HFFc6 (cell line): ENCODE measurements around the gene CFAP20DC. TPM values are rescaled to one million over a fixed set of nuclear protein-coding genes. Genes with fewer than 3 reads are reported as not detected.
"Not testable (repeated sequence)": the region's sequence is repeated elsewhere in the genome, so short reads cannot be mapped to it uniquely, and the experiment has no call there.

Experiments
- DNase-seq: peaks from one replicate; pipeline ENCODE4 v3.0.0-alpha.2; 2018
- H3K27ac Mint-ChIP-seq: 2 replicates; pipeline ENCODE4 v1.8.0; 2020; ENCODE audit warnings: mild to moderate bottlenecking, mixed read lengths
- H3K27me3 Mint-ChIP-seq: 2 replicates; pipeline ENCODE4 v1.8.0; 2021; ENCODE audit warnings: mild to moderate bottlenecking, moderate library complexity, mixed read lengths; ENCODE audit not compliant: insufficient read depth
- H3K36me3 Mint-ChIP-seq: 2 replicates; pipeline ENCODE4 v1.8.0; 2021; ENCODE audit warnings: low read depth, mixed read lengths
- H3K4me1 Mint-ChIP-seq: 2 replicates; pipeline ENCODE4 v1.8.0; 2020; ENCODE audit warnings: low read depth, mixed read lengths
- H3K4me3 Mint-ChIP-seq: 2 replicates; pipeline ENCODE4 v1.8.0; 2020; ENCODE audit warnings: mild to moderate bottlenecking, moderate library complexity, mixed read lengths
- H3K9me3 Mint-ChIP-seq: 2 replicates; pipeline ENCODE4 v1.8.0; 2020; ENCODE audit warnings: mild to moderate bottlenecking, mixed read lengths
- CTCF ChIP-seq: fragments of 200-600 bp; sonication (generic); IDR thresholded peaks from 2 replicates; pipeline ENCODE4 v1.5.0; 2021; ENCODE audit warnings: antibody characterized with exemption, mild to moderate bottlenecking
- total RNA-seq, 6 experiments: library from RNA; stranded (reverse); fragmentation: NEBNext Ultra II Directional; extraction: Animal tissue kit (Norgen Biotek cat#: 25700); gene quantifications; 2 replicates in 1 of 6; 3 replicates in 5 of 6; pipeline ENCODE4 v1.2.3, GENCODE V29; 2021

The CFAP20DC gene
- total RNA-seq, 6 experiments from 2014 or later: 1.2 to 2.6 (median 2.1) TPM

DNA sequence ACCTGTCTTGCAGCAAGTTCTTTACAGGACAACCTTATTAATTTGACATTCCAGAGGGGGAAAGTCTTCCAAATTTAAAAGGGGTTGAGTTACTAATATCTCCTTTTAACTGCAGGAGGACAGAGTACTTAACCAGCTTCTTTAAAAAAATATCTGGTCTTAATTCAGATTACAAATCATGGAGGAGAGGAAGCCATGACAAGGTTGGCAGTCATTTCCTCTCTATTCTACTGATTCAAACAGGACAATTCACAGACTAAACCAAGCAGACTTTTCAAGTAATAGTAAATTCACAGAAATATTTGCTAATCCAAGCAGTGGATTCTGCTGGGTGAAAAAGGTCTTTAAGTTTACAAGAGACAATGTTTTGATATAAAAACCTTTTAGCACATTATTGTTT is 185.3 kb downstream of the CFAP20DC start:
- Mint-ChIP-seq H3K9me3 (no peaks in the 10 kb centered on the region), H3K27ac (no peak overlapping the region), H3K4me3 (no peak overlapping the region), H3K4me1 (peaks cover 28% of the 10 kb centered on the region), H3K36me3 (no peaks in the 10 kb centered on the region), H3K27me3 (peaks cover 2% of the 10 kb centered on the region; the same call in 1 of the 2 replicates)
- no peak for TF ChIP-seq CTCF
- no peak for DNase-seq

GRCh38 chr3:58863206-58863605 is 186.6 kb downstream of the CFAP20DC start:
- Mint-ChIP-seq H3K9me3 (no peaks in the 10 kb centered on the region), H3K4me1 (peaks cover 28% of the 10 kb centered on the region), H3K36me3 (no peaks in the 10 kb centered on the region)

GRCh38 chr3:58861551-58861950 is 188.3 kb downstream of the CFAP20DC start:
- peaks cover 2% of the 10 kb centered on the region; the same call in 1 of the 2 replicates for H3K27me3 Mint-ChIP-seq
- no peak overlapping the region for H3K4me3 Mint-ChIP-seq
- H3K9me3 Mint-ChIP-seq: no peaks in the 10 kb centered on the region
- no peak overlapping the region for H3K27ac Mint-ChIP-seq
- H3K4me1 Mint-ChIP-seq: peaks cover 28% of the 10 kb centered on the region
- TF ChIP-seq CTCF: no peak
- no peak for DNase-seq
- H3K36me3 Mint-ChIP-seq: no peaks in the 10 kb centered on the region

More at GRCh38 chr3:58863206-58863605, 186.6 kb downstream of the CFAP20DC start:
- Mint-ChIP-seq H3K4me3 (no peak overlapping the region), H3K27me3 (peaks cover 2% of the 10 kb centered on the region; the same call in 1 of the 2 replicates), H3K27ac (no peak overlapping the region)
- no peak for TF ChIP-seq CTCF
- DNase-seq: no peak

DNA sequence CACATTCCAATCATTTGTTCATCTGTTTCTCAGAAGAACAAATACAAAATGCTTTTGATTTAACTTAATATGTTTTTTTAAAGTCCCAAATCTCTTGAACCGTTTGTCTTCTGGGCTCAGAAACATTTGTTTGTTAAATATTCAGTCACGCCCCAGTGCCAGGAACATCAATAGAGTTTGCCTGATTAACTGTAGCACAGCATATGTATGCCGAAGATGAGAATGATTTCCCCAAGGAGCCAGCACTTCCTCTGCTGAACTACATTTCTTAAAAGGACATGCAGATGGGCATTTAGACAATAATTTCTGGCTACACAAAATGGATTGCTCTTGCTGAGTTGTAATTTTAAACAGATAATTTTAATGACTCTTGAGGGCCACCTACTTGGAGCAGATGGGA is 191.7 kb downstream of the CFAP20DC start:
- Mint-ChIP-seq H3K27ac (no peak overlapping the region), H3K36me3 (no peaks in the 10 kb centered on the region), H3K27me3 (peaks cover 2% of the 10 kb centered on the region; the same call in 1 of the 2 replicates)

DNA sequence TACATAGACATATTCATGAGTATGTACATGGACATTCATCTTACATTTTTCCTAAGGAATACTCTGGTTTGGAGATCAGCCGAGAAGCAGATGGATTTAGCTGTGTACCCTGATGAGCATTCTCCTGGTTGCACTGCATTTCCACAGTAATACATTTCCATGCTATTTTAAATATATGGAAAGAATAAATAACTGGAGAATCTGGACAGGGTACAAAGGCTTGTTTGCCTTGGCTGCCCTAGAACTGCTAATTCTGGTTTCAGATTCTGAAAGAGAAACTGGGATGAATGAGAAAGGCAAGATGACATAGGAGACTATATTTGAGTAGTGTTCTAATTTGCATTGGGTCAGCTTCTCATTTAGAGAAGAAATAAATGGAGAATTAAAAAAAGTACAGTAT is 192.4 kb downstream of the CFAP20DC start:
- H3K27me3 Mint-ChIP-seq: peaks cover 2% of the 10 kb centered on the region; the same call in 1 of the 2 replicates
- no peaks in the 10 kb centered on the region for H3K36me3 Mint-ChIP-seq
- H3K27ac Mint-ChIP-seq: no peak overlapping the region
- no peak overlapping the region for H3K4me3 Mint-ChIP-seq
- no peaks in the 10 kb centered on the region for H3K9me3 Mint-ChIP-seq
- H3K4me1 Mint-ChIP-seq: peaks cover 6% of the 10 kb centered on the region; the same call in 1 of the 2 replicates
- DNase-seq: no peak
- no peak for TF ChIP-seq CTCF

More for the DNA sequence above, 191.7 kb downstream of the CFAP20DC start:
- Mint-ChIP-seq H3K4me1 (peaks cover 9% of the 10 kb centered on the region), H3K9me3 (no peaks in the 10 kb centered on the region), H3K4me3 (no peak overlapping the region)
- TF ChIP-seq CTCF: no peak
- DNase-seq: no peak

- DNase-seq: no peak
- Mint-ChIP-seq H3K27me3 (no peaks in the 10 kb centered on the region), H3K9me3 (no peaks in the 10 kb centered on the region), H3K27ac (no peak overlapping the region), H3K4me1 (no peaks in the 10 kb centered on the region), H3K4me3 (no peak overlapping the region), H3K36me3 (no peaks in the 10 kb centered on the region)
- TF ChIP-seq CTCF: no peak
Measured at GRCh38 chr3:58848826-58849225, 201.0 kb downstream of the CFAP20DC start.

DNA sequence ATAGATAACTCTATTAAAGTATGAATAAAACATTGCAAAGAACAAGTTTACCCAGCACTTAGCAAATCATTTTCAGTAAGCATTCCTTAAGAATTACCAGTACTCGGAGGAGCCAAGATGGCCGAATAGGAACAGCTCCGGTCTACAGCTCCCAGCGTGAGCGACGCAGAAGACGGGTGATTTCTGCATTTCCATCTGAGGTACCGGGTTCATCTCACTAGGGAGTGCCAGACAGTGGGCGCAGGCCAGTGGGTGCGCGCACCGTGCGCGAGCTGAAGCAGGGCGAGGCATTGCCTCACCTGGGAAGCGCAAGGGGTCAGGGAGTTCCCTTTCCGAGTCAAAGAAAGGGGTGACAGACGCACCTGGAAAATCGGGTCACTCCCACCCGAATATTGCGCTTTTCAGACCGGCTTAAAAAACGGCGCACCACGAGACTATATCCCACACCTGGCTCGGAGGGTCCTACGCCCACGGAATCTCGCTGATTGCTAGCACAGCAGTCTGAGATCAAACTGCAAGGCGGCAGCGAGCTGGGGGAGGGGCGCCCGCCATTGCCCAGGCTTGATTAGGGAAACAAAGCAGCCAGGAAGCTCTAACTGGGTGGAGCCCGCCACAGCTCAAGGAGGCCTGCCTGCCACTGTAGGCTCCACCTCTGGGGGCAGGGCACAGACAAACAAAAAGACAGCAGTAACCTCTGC is 207.6 kb downstream of the CFAP20DC start:
- not testable (repeated sequence) for H3K9me3 Mint-ChIP-seq, H3K27me3 Mint-ChIP-seq, H3K27ac Mint-ChIP-seq, H3K36me3 Mint-ChIP-seq, H3K4me3 Mint-ChIP-seq, DNase-seq
- H3K4me1 Mint-ChIP-seq: peaks cover 18% of the 10 kb centered on the region
